WTC11 (cell line): ENCODE measurements around the gene SNRNP70.
"Not testable (repeated sequence)": the region's sequence is repeated elsewhere in the genome, so short reads cannot be mapped to it uniquely, and the experiment has no call there.

Experiments used
- FOXK1 ChIP-seq: sonication (generic); formaldehyde crosslinking; IDR thresholded peaks from 2 replicates; pipeline ENCODE4 v1.8.0; 2022; ENCODE audit warnings: mild to moderate bottlenecking, moderate library complexity, missing genetic modification reagents
- GABPB1 ChIP-seq: sonication (generic); formaldehyde crosslinking; IDR thresholded peaks from 2 replicates; pipeline ENCODE4 v1.8.1; 2023; ENCODE audit warnings: mild to moderate bottlenecking, missing genetic modification reagents
- TF ChIP-seq, protein P1 (sequence below): sonication (generic); formaldehyde crosslinking; IDR thresholded peaks from 2 replicates; pipeline ENCODE4 v1.8.1; 2022; ENCODE audit warnings: missing genetic modification reagents, borderline replicate concordance
- TF ChIP-seq, protein P2 (sequence below): sonication (generic); formaldehyde crosslinking; IDR thresholded peaks from 2 replicates; pipeline ENCODE4 v1.8.1; 2023; ENCODE audit warnings: mild to moderate bottlenecking, missing genetic modification reagents, moderate library complexity
- TF ChIP-seq, protein P3 (sequence below): fragments of 200-600 bp; IDR thresholded peaks from 2 replicates; pipeline ENCODE4 v1.8.0; 2022; ENCODE audit warnings: antibody characterized with exemption
- TF ChIP-seq, protein P4 (sequence below): sonication (generic); formaldehyde crosslinking; conservative IDR thresholded peaks from 2 replicates; pipeline ENCODE4 v1.8.1; 2022; ENCODE audit warnings: mild to moderate bottlenecking, missing genetic modification reagents

DNA sequence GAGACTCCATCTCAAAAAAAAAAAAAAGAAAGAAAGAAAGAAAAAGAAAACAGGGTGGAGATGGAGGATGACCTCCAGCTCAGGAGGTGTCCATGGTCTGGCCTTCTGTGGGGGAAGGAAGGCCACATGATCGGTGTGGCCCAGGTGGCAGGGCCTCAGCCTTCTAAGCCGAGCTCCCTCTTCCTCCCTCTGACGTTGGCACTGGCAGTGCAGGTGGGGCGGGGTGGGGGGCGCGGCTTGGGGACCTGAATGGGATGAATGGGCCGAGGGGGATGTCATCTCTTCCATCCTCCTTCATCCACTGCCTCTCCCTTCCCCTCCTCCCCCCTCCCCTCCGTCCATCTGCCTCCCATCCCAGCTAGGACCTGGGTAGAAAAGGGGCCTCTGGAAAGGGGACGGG is 45.5 kb upstream of the SNRNP70 start:
- TF ChIP-seq, protein P1, sequence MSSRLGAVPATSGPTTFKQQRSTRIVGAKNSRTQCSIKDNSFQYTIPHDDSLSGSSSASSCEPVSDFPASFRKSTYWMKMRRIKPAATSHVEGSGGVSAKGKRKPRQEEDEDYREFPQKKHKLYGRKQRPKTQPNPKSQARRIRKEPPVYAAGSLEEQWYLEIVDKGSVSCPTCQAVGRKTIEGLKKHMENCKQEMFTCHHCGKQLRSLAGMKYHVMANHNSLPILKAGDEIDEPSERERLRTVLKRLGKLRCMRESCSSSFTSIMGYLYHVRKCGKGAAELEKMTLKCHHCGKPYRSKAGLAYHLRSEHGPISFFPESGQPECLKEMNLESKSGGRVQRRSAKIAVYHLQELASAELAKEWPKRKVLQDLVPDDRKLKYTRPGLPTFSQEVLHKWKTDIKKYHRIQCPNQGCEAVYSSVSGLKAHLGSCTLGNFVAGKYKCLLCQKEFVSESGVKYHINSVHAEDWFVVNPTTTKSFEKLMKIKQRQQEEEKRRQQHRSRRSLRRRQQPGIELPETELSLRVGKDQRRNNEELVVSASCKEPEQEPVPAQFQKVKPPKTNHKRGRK (CRISPR knock-in tag) = not testable (repeated sequence)
- not testable (repeated sequence) for TF ChIP-seq GABPB1, FOXK1 (CRISPR knock-in tag)
- TF ChIP-seq, protein P2, sequence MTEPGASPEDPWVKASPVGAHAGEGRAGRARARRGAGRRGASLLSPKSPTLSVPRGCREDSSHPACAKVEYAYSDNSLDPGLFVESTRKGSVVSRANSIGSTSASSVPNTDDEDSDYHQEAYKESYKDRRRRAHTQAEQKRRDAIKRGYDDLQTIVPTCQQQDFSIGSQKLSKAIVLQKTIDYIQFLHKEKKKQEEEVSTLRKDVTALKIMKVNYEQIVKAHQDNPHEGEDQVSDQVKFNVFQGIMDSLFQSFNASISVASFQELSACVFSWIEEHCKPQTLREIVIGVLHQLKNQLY = not testable (repeated sequence)
- TF ChIP-seq, protein P3, sequence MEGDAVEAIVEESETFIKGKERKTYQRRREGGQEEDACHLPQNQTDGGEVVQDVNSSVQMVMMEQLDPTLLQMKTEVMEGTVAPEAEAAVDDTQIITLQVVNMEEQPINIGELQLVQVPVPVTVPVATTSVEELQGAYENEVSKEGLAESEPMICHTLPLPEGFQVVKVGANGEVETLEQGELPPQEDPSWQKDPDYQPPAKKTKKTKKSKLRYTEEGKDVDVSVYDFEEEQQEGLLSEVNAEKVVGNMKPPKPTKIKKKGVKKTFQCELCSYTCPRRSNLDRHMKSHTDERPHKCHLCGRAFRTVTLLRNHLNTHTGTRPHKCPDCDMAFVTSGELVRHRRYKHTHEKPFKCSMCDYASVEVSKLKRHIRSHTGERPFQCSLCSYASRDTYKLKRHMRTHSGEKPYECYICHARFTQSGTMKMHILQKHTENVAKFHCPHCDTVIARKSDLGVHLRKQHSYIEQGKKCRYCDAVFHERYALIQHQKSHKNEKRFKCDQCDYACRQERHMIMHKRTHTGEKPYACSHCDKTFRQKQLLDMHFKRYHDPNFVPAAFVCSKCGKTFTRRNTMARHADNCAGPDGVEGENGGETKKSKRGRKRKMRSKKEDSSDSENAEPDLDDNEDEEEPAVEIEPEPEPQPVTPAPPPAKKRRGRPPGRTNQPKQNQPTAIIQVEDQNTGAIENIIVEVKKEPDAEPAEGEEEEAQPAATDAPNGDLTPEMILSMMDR = not testable (repeated sequence)
- TF ChIP-seq, protein P4, sequence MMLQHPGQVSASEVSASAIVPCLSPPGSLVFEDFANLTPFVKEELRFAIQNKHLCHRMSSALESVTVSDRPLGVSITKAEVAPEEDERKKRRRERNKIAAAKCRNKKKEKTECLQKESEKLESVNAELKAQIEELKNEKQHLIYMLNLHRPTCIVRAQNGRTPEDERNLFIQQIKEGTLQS (CRISPR knock-in tag) = not testable (repeated sequence)
